Skeletal muscle tissue (tissue), 4 donors: ENCODE results near the gene HSH2D. TPM values are rescaled to one million over a fixed set of nuclear protein-coding genes. Genes with fewer than 3 reads are reported as not detected.
A peak's percentile ranks its signal among the peaks of the same experiment; 100 is the strongest.

Experiments
- H3K27ac ChIP-seq: one replicate; pipeline ENCODE4 v1.7.0; 2013; ENCODE audit warnings: mild to moderate bottlenecking, low read depth, low read length, inconsistent platforms
- H3K27me3 ChIP-seq, 3 donors: one replicate each; pipeline ENCODE4 v1.7.0; 2013; ENCODE audit warnings: low read length in 3 of 3; ENCODE audit not compliant: control insufficient read depth in 3 of 3, insufficient read depth in 3 of 3
- H3K36me3 ChIP-seq, 3 donors: one replicate each; pipeline ENCODE4 v1.7.0; 2013; ENCODE audit warnings: low read length in 3 of 3; ENCODE audit not compliant: control insufficient read depth in 3 of 3, insufficient read depth in 3 of 3
- H3K4me1 ChIP-seq, 3 donors: one replicate each; pipeline ENCODE4 v1.7.0; 2013; ENCODE audit warnings: low read length in 3 of 3, mild to moderate bottlenecking in 3 of 3; ENCODE audit not compliant: control insufficient read depth in 3 of 3, insufficient read depth in 3 of 3
- H3K4me3 ChIP-seq, 3 donors: one replicate each; pipeline ENCODE4 v1.7.0; 2013; ENCODE audit warnings: low read length in 3 of 3
- H3K9ac ChIP-seq, 3 donors: one replicate each; pipeline ENCODE4 v1.7.0; 2013; ENCODE audit warnings: low read length in 3 of 3, mild to moderate bottlenecking in 3 of 3, moderate library complexity in 2 of 3, low read depth in 1 of 3
- H3K9me3 ChIP-seq, 3 donors: one replicate each; pipeline ENCODE4 v1.7.0; 2013; ENCODE audit warnings: low read length in 3 of 3; ENCODE audit not compliant: control insufficient read depth in 3 of 3
- total RNA-seq: library from RNA; depleted of rRNA; stranded (reverse); fragments of >200 nt; gene quantifications from one replicate; pipeline ENCODE4 v1.2.3, GENCODE V29; 2014
- donor health status: Osteomylitis.

Gene HSH2D
- total RNA-seq, 1 donor from 2014 or later = 0.52 TPM

DNA sequence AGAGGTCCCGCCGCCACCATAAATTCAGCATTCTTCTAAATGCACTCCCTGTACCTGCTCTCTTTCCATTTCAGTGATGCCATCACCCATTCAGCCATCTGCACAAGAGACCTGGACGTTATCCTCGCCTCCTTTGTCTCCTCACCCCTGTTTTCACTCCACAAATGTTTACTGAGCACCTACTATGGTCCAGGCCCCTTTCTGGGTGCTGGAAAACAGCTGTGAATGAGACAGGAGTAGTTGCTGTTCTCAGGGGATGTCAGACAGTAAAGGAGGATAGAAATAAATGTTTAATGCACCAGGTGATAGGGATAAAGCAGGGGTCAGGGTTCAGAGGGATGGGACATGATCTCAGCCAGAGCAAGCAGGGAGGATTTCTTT, 57.5 kb downstream of the HSH2D start:
- H3K36me3 ChIP-seq = peaks cover 28 to 34% (median 33%) of the 10 kb centered on the region in 3 donors
- H3K9me3 ChIP-seq = no peaks in the 10 kb centered on the region
- H3K27me3 ChIP-seq = no peaks in the 10 kb centered on the region
- H3K9ac ChIP-seq = no peak overlapping the region
- no peak overlapping the region for H3K27ac ChIP-seq
- H3K4me1 ChIP-seq = peaks cover 31 to 36% (median 32%) of the 10 kb centered on the region in 3 donors
- H3K4me3 ChIP-seq = no peak overlapping the region

DNA sequence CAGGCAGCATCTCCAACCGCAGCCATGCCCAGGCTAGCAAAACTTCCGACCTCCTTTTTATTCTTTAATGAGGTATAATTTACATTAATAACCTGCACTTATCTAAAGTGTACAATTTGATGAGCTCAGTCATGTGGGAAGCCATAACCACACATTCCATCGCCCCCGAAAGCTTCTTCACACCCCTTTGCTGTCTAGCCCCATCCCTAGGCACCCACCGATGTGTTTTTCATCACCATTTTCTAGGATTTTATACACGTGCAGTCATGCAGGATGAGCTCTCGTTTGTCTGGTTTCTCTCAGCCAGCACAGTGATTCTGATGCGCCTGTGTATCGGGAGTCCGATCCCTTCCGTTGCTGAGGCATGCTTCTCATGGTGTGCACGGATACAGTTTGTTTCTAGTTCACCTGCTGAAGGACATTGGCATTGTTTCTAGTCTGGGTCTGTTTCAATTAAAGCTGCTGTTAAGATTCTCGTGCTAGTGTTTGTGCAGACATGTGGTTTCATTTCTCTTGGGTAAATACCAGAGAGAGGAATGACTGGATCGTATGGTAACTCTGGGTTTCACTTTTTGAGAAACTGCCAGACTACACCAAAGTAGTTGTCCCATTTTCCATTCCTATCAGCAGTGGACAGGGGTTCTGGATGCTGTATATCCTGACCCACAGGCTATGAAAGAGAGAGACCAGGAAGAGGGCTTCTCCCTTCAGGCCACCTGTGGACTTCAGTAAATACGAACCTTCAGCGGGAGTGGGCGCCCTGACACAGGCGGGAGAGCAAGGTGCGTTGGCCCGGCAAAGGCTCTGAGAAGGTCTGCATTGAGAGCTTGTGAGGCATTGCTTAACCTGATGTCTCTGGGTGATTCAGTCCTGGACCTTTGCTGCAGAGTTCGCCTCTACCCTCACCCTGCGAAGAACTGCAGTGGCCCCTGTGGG, 59.1 kb downstream of the HSH2D start:
- H3K4me3 ChIP-seq = no peak overlapping the region
- no peak overlapping the region for H3K27ac ChIP-seq
- H3K4me1 ChIP-seq = peaks cover 24 to 31% (median 29%) of the 10 kb centered on the region in 3 donors
- no peaks in the 10 kb centered on the region for H3K9me3 ChIP-seq
- peaks cover 34 to 42% (median 37%) of the 10 kb centered on the region in 3 donors for H3K36me3 ChIP-seq
- no peak overlapping the region for H3K9ac ChIP-seq
- no peaks in the 10 kb centered on the region for H3K27me3 ChIP-seq

DNA sequence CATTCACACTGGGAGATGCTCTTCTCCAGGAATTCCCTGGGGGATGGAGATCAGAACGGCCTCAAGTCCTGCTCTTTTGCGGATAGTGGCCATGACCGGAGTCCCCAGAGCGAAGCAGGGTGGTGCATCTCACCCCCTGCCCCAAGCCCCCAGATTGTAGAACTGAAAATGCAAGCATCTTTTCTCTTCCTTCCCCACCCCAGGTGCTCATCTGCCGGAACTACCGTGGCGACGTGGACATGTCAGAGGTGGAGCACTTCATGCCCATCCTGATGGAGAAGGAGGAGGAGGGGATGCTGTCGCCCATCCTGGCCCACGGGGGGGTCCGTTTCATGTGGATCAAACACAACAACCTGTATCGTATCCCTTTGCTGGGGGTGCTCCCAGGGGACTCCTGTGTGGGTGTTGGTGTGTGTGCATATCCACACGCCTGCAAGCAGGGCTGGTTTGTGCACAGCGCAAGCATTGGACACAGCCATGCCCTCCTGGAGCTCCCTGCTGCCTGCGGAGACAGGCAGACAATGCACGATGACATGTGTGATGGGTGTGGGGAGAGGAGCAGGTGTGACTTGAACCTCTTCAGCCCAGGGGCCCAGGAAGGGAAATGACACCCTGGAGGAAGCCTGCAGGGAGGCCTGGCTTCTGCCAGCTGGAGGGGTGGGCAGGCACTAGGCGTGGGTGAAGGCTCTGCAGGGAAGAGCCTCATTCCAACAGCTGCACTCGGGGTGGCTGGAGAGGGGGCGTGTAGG, 59.9 kb downstream of the HSH2D start:
- Histone ChIP-seq H3K4me1 (peaks cover 22 to 29% (median 26%) of the 10 kb centered on the region in 3 donors), H3K27me3 (no peaks in the 10 kb centered on the region)

DNA sequence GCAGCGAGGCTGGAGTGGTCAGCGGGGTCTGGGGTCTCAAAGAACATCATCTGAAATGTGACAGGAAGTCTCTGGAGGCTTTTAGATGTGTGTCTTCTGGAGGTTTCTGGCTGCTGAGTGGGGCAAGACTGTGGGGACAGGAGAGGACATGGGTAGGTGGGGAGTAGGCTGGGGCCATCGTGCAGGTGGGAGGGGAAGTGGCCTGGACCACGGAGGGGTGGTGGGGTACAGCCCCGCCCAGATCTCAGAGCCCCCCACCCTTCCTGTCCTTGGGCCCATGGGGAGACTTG, 60.5 kb downstream of the HSH2D start:
- Histone ChIP-seq H3K36me3 (peaks cover 48 to 54% (median 49%) of the 10 kb centered on the region in 3 donors), H3K9me3 (no peaks in the 10 kb centered on the region), H3K9ac (no peak overlapping the region), H3K27me3 (no peaks in the 10 kb centered on the region), H3K4me1 (peaks cover 17 to 23% (median 21%) of the 10 kb centered on the region in 3 donors), H3K4me3 (no peak overlapping the region), H3K27ac (no peak overlapping the region)

More for the DNA sequence above, 59.9 kb downstream of the HSH2D start:
- Histone ChIP-seq H3K9me3 (no peaks in the 10 kb centered on the region), H3K9ac (no peak overlapping the region), H3K36me3 (peaks cover 42 to 49% (median 44%) of the 10 kb centered on the region in 3 donors), H3K4me3 (no peak overlapping the region), H3K27ac (no peak overlapping the region)

DNA sequence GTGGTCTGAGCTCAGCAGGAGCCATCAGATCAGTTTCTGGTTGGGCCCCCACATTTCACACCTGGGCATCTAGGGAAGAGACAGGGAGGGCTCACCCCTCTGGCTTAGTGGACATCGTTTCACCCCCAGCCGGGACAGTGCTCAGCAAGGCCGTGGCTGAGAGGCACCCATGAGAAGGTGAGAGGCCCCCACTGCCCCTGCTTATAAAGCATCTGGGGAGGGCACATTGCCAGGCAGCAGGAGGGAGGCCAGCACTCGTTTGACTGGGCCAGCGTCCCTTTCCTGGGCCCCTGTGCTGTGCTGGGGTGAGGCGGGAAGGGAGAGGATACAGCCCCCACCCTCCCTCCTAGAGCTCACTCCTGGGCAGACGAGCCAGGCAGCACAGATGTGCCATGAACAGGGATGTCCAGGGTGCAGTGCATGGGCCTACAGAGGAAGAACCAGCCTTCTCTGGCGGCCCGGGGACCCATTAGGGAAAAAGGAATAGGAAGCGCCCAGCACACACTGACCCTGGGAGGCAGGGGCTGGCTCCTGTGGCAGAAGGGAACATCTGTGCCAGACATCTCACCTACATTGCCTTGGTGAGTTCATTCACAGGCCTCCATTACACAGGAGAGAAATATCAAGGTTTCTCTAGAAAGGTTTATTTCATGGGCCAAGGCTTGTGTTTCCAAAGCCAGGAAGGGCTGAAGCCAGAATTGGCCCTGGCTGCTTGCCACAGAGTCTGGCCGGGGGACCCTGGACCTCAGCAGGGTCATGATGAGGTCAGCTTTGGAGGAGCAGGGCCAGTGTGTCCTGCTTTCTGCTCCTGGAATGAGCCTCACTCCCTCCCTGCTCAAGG, 61.9 kb downstream of the HSH2D start:
- no peak overlapping the region for H3K4me3 ChIP-seq
- no peak overlapping the region for H3K27ac ChIP-seq
- H3K9me3 ChIP-seq = no peaks in the 10 kb centered on the region
- peaks cover 7 to 10% (median 8%) of the 10 kb centered on the region in 3 donors for H3K4me1 ChIP-seq
- H3K9ac ChIP-seq = peak overlapping the region in 1 of 3 donors; percentile 43
- H3K27me3 ChIP-seq = no peaks in the 10 kb centered on the region
- peaks cover 52 to 60% (median 58%) of the 10 kb centered on the region in 3 donors for H3K36me3 ChIP-seq

DNA sequence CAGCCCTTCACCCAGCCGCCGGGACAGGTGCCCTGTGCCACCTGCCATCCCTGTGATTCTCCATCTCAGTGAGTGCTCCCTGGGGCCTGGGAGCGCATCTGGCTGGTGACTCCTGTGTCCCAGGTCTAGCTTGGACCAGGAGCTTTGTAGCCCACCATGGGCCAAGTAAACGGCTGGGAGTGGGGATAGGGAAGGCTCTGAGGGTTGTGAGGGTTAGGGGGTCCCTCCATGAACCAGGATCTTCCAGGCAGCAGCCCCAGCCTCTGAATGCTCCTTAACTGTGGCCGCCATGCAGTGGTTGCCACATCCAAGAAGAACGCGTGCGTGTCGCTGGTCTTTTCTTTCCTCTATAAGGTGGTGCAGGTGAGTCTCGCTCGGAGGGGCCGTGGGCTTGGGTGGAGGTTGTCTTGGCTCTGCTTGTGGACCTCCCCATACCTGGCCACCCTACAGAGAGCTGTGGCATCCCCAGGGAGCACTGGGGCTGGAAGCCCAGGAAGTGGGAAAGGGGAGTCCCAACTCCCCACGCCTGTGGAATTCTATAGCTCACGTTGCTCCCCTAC, 62.6 kb downstream of the HSH2D start:
- no peak overlapping the region for H3K27ac ChIP-seq
- peaks cover 53 to 58% (median 57%) of the 10 kb centered on the region in 3 donors for H3K36me3 ChIP-seq
- no peak overlapping the region for H3K4me3 ChIP-seq
- peak overlapping the region in 1 of 3 donors; percentile 43 for H3K9ac ChIP-seq
- no peaks in the 10 kb centered on the region for H3K27me3 ChIP-seq
- H3K4me1 ChIP-seq = peaks cover 6 to 10% (median 7%) of the 10 kb centered on the region in 3 donors
- no peaks in the 10 kb centered on the region for H3K9me3 ChIP-seq

DNA sequence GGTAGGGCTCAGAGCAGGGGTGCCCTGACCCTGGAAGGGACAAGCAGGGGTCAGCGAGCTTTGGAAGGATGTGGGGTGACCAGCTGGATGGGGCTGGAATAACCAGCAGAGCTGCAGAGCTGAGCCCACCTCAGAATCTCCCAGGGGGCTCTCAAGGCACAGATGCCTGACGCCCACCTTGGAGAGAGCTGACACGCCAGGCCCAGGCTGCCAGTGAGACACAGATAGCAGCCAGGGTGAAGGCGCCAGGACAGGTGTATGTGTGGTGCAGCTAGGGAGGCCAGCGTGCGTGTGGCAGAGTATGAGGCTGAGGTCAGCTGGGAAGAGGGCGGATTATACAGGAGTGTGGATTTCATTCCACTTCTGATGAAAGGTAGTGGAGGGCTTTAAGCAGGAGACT, 63.2 kb downstream of the HSH2D start:
- Histone ChIP-seq H3K9ac (no peak overlapping the region), H3K27me3 (no peaks in the 10 kb centered on the region), H3K27ac (no peak overlapping the region), H3K36me3 (peaks cover 53 to 58% (median 57%) of the 10 kb centered on the region in 3 donors), H3K4me3 (no peak overlapping the region), H3K9me3 (no peaks in the 10 kb centered on the region), H3K4me1 (peaks cover 6 to 10% (median 7%) of the 10 kb centered on the region in 3 donors)

DNA sequence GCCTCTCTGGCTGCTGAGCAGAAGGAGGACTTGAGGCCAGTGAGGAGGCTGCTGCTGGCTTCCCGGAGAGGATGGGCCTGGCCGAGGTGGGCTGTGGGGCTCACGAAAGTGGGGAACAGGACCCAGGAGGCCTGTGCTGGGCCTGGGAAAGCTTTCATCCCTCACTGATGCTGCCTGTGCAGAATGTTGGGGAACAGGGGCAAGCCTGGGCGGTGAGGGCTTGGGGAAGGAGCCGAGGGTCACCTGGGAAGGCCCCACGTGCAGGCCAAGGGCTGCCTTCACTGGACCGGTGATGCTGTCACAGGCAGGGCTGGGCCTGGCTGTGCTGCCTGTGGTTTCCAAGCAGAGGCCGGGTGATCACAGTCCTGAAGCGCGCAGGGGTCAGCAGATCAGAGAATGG, 63.6 kb downstream of the HSH2D start:
- Histone ChIP-seq H3K27ac (no peak overlapping the region), H3K27me3 (no peaks in the 10 kb centered on the region), H3K9ac (no peak overlapping the region), H3K36me3 (peaks cover 53 to 58% (median 53%) of the 10 kb centered on the region in 3 donors), H3K4me1 (peaks cover 6 to 10% (median 7%) of the 10 kb centered on the region in 3 donors), H3K4me3 (no peak overlapping the region), H3K9me3 (no peaks in the 10 kb centered on the region)

DNA sequence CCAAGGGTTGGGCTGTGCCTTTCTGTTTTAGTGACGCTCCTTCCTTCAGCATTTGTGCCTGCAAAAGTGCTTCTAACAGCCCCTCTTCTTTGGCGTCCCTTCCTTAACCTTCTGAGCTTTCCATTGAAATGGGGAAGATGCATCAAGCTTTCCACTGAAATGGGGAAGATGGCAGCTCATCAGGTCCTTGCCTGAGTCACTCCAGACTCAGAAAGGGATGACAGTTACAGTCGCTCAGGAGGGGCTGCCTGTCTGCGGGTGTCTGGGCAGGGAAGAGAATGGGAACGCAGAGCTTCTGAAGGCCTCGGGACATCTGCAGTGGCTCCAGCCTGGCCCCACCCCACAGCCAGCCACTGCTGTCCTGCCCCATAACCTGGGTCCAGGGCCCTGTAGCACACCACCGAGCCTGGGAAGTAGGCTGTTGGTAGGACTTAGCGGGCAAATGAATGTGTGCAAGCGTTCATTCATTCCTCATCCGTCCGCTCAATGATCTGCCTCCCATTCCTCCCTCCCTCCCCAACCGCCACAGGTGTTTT, 64.1 kb downstream of the HSH2D start:
- no peaks in the 10 kb centered on the region for H3K9me3 ChIP-seq
- H3K36me3 ChIP-seq = peaks cover 49 to 55% (median 50%) of the 10 kb centered on the region in 3 donors
- H3K9ac ChIP-seq = no peak overlapping the region
- H3K27me3 ChIP-seq = no peaks in the 10 kb centered on the region
- no peak overlapping the region for H3K4me3 ChIP-seq
- peaks cover 6 to 10% (median 7%) of the 10 kb centered on the region in 3 donors for H3K4me1 ChIP-seq
- H3K27ac ChIP-seq = no peak overlapping the region
